H9 (cell line): ENCODE data around the gene CXCL12. TPM values are rescaled to one million over a fixed set of nuclear protein-coding genes. Genes with fewer than 3 reads are reported as not detected.

Experiments used
- DNase-seq: peaks from one replicate; pipeline ENCODE4 v3.0.0-alpha.2; 2017
- H2AFZ ChIP-seq: one replicate; pipeline ENCODE4 v1.6.1; 2013; ENCODE audit warnings: mild to moderate bottlenecking, low read length, control low read depth, moderate library complexity
- H2AK5ac ChIP-seq: 2 replicates; pipeline ENCODE4 v1.6.1; 2013; ENCODE audit warnings: low read length, control low read depth, mixed read lengths; ENCODE audit not compliant: insufficient read length
- H2BK120ac ChIP-seq: one replicate; pipeline ENCODE4 v1.6.1; 2013; ENCODE audit warnings: low read depth, mild to moderate bottlenecking, low read length, control low read depth, inconsistent platforms; ENCODE audit not compliant: poor library complexity, severe bottlenecking
- H2BK12ac ChIP-seq: 2 replicates; pipeline ENCODE4 v1.6.1; 2013; ENCODE audit warnings: low read length, control low read depth, mixed read lengths, low read depth; ENCODE audit not compliant: insufficient read length
- H2BK15ac ChIP-seq: 2 replicates; pipeline ENCODE4 v1.6.1; 2013; ENCODE audit warnings: low read depth, low read length, control low read depth
- H2BK20ac ChIP-seq: one replicate; pipeline ENCODE4 v1.6.1; 2013; ENCODE audit warnings: low read depth, mild to moderate bottlenecking, low read length, control low read depth, inconsistent platforms; ENCODE audit not compliant: poor library complexity, severe bottlenecking
- H2BK5ac ChIP-seq: 2 replicates; pipeline ENCODE4 v1.6.1; 2013; ENCODE audit warnings: low read length, control low read depth, mixed read lengths; ENCODE audit not compliant: insufficient read length
- H3K14ac ChIP-seq: 2 replicates; pipeline ENCODE4 v1.6.1; 2013; ENCODE audit warnings: low read length, control low read depth; ENCODE audit not compliant: insufficient read depth
- H3K18ac ChIP-seq: 2 replicates; pipeline ENCODE4 v1.6.1; 2013; ENCODE audit warnings: low read depth, mild to moderate bottlenecking, mixed read lengths, low read length, control low read depth; ENCODE audit not compliant: insufficient read length
- H3K23ac ChIP-seq: 2 replicates; pipeline ENCODE4 v1.6.1; 2013; ENCODE audit warnings: low read length, control low read depth, mixed read lengths, low read depth; ENCODE audit not compliant: insufficient read length
- H3K23me2 ChIP-seq: 2 replicates; pipeline ENCODE4 v1.6.1; 2013; ENCODE audit warnings: low read depth, mild to moderate bottlenecking, mixed read lengths, low read length, control low read depth; ENCODE audit not compliant: insufficient read length, poor library complexity, severe bottlenecking
- H3K27ac ChIP-seq: 2 replicates; pipeline ENCODE4 v1.5.1; 2013; ENCODE audit warnings: low read length, control low read depth, mixed read lengths, low read depth; ENCODE audit not compliant: insufficient read length
- H3K27me3 ChIP-seq: 2 replicates; pipeline ENCODE4 v1.6.1; 2013; ENCODE audit warnings: low read length, control low read depth, inconsistent platforms; ENCODE audit not compliant: insufficient read depth
- H3K4ac ChIP-seq: 2 replicates; pipeline ENCODE4 v1.6.1; 2013; ENCODE audit warnings: low read depth, mild to moderate bottlenecking, control low read depth, inconsistent platforms, low read length, moderate library complexity
- H3K4me1 ChIP-seq: 2 replicates; pipeline ENCODE4 v1.6.1; 2013; ENCODE audit warnings: low read length, control low read depth, inconsistent platforms; ENCODE audit not compliant: insufficient read depth
- H3K4me2 ChIP-seq: 2 replicates; pipeline ENCODE4 v1.6.1; 2013; ENCODE audit warnings: low read length, control low read depth, mixed read lengths; ENCODE audit not compliant: insufficient read length, insufficient read depth
- H3K56ac ChIP-seq: 2 replicates; pipeline ENCODE4 v1.6.1; 2013; ENCODE audit warnings: low read depth, mild to moderate bottlenecking, mixed read lengths, low read length, control low read depth; ENCODE audit not compliant: insufficient read length
- H3K79me1 ChIP-seq: 2 replicates; pipeline ENCODE4 v1.6.1; 2013; ENCODE audit warnings: low read depth, mild to moderate bottlenecking, moderate library complexity, low read length, control low read depth, inconsistent platforms; ENCODE audit not compliant: insufficient read depth, poor library complexity, severe bottlenecking
- H3K79me2 ChIP-seq: 2 replicates; pipeline ENCODE4 v1.6.1; 2013; ENCODE audit warnings: low read length, control low read depth, inconsistent platforms; ENCODE audit not compliant: insufficient read depth
- H3K9ac ChIP-seq: 2 replicates; pipeline ENCODE4 v1.6.1; 2013; ENCODE audit warnings: low read length, control low read depth, mixed read lengths; ENCODE audit not compliant: insufficient read length; ENCODE audit errors: extremely low read depth
- H3K9me3 ChIP-seq: one replicate; pipeline ENCODE4 v1.6.1; 2013; ENCODE audit warnings: low read depth, low read length, inconsistent platforms; ENCODE audit not compliant: control insufficient read depth
- H3T11ph ChIP-seq: one replicate; pipeline ENCODE4 v1.6.1; 2013; ENCODE audit warnings: mild to moderate bottlenecking, low read length, control low read depth, inconsistent platforms
- H4K20me1 ChIP-seq: one replicate; pipeline ENCODE4 v1.6.1; 2013; ENCODE audit not compliant: control insufficient read depth, insufficient read length, insufficient read depth
- H4K5ac ChIP-seq: 2 replicates; pipeline ENCODE4 v1.6.1; 2013; ENCODE audit warnings: low read depth, mild to moderate bottlenecking, mixed read lengths, low read length, control low read depth; ENCODE audit not compliant: insufficient read length
- H4K8ac ChIP-seq: replicated peaks from 2 replicates; pipeline ENCODE4 v1.6.1; 2013; ENCODE audit warnings: low read length, control low read depth, mixed read lengths, low read depth; ENCODE audit not compliant: insufficient read length
- H4K91ac ChIP-seq: 2 replicates; pipeline ENCODE4 v1.6.1; 2013; ENCODE audit warnings: low read depth, mild to moderate bottlenecking, moderate library complexity, mixed read lengths, low read length, control low read depth; ENCODE audit not compliant: insufficient read length
- H3K27ac Mint-ChIP-seq, 3 experiments: 2 replicates in 2 of 3; 3 replicates in 1 of 3; pipeline ENCODE4 v1.8.0; 2020 to 2021; ENCODE audit warnings: mixed read lengths in 3 of 3, mild to moderate bottlenecking in 1 of 3, moderate library complexity in 1 of 3
- H3K27me3 Mint-ChIP-seq: 2 replicates; pipeline ENCODE4 v1.8.0; 2021; ENCODE audit warnings: low read depth, mild to moderate bottlenecking, moderate library complexity, mixed read lengths
- H3K36me3 Mint-ChIP-seq, 3 experiments: 2 replicates in 2 of 3; 3 replicates in 1 of 3; pipeline ENCODE4 v1.8.0; 2020 to 2021; ENCODE audit warnings: low read depth in 3 of 3, mixed read lengths in 3 of 3; ENCODE audit not compliant: insufficient read depth in 1 of 3
- H3K4me1 Mint-ChIP-seq, 2 experiments: 2 replicates each; pipeline ENCODE4 v1.8.0; 2020; ENCODE audit warnings: mixed read lengths in 2 of 2
- H3K4me3 Mint-ChIP-seq, 2 experiments: 2 replicates in 1 of 2; 3 replicates in 1 of 2; pipeline ENCODE4 v1.8.0; 2020 to 2021; ENCODE audit warnings: mild to moderate bottlenecking in 2 of 2, mixed read lengths in 2 of 2, moderate library complexity in 1 of 2
- H3K9me3 Mint-ChIP-seq, 2 experiments: 2 replicates in 1 of 2; 3 replicates in 1 of 2; pipeline ENCODE4 v1.8.0; 2020; ENCODE audit warnings: mild to moderate bottlenecking in 2 of 2, mixed read lengths in 2 of 2, moderate library complexity in 1 of 2
- CTCF ChIP-seq: fragments of 200-600 bp; sonication (generic); conservative IDR thresholded peaks from 3 replicates; pipeline ENCODE4 v1.8.0; 2021; ENCODE audit warnings: antibody characterized with exemption, mild to moderate bottlenecking
- WGBS: extraction: QIAGEN DNeasy Blood & Tissue Kit; methylation state at CpG from one replicate; pipeline ENCODE4 v1.1.7; 2013; ENCODE audit warnings: missing lambda C conversion rate, low lambda C conversion rate, mixed read lengths; ENCODE audit not compliant: insufficient read length; ENCODE audit errors: extremely low coverage; 5-methylcytosine and 5-hydroxymethylcytosine counted together
- total RNA-seq: library from RNA; stranded (reverse); gene quantifications from 2 replicates; pipeline ENCODE4 v1.2.1, GENCODE V29; 2021

The CXCL12 gene
- total RNA-seq, 1 experiment from 2014 or later = 28.3 TPM

- Mint-ChIP-seq H3K9me3 (peaks cover 0 to 1% of the 10 kb centered on the region in 2 experiments; a peak in 1 of 5 replicates), H3K27me3 (peaks cover 24% of the 10 kb centered on the region), H3K36me3 (no peaks in the 10 kb centered on the region; a peak in 1 of 7 replicates), H3K27ac (no peak overlapping the region), H3K4me1 (peaks cover 11 to 18% of the 10 kb centered on the region in 2 experiments), H3K4me3 (no peak overlapping the region)
- H2BK15ac ChIP-seq = no peak overlapping the region
- no peak overlapping the region for H4K91ac ChIP-seq
- no peak overlapping the region for H2BK120ac ChIP-seq
- no peak overlapping the region for H3K18ac ChIP-seq
- H3K79me1 ChIP-seq = no peaks in the 10 kb centered on the region
- no peaks in the 10 kb centered on the region for H3K23me2 ChIP-seq
- no peaks in the 10 kb centered on the region for H3K4me1 ChIP-seq
- H2AK5ac ChIP-seq = no peak overlapping the region
- H3K4ac ChIP-seq = no peak overlapping the region
- H3K27me3 ChIP-seq = no peaks in the 10 kb centered on the region; the same call in 1 of the 2 replicates
- no peak overlapping the region for H2BK20ac ChIP-seq
- H3K27ac ChIP-seq = no peak overlapping the region
- no peaks in the 10 kb centered on the region for H3K79me2 ChIP-seq
- no peak overlapping the region for H3K23ac ChIP-seq
- no peaks in the 10 kb centered on the region for H4K20me1 ChIP-seq
- no CpG with 5 or more reads among the region's 2 CpGs for WGBS
- no peak overlapping the region for H3K4me2 ChIP-seq
- H3T11ph ChIP-seq = no peak overlapping the region
- no peak overlapping the region for H4K8ac ChIP-seq
- H4K5ac ChIP-seq = no peak overlapping the region
- DNase-seq = no peak
- no peak overlapping the region for H2BK12ac ChIP-seq
- H3K9me3 ChIP-seq = no peaks in the 10 kb centered on the region
- no peak for TF ChIP-seq CTCF
- no peak overlapping the region for H3K14ac ChIP-seq
- H2AFZ ChIP-seq = no peak overlapping the region
- H3K9ac ChIP-seq = no peak overlapping the region
- no peak overlapping the region for H2BK5ac ChIP-seq
- H3K56ac ChIP-seq = no peak overlapping the region
These were observed 7.1 kb upstream of the CXCL12 start for GRCh38 chr10:44391981-44392380.
